HepG2 (cell line): ENCODE results near the gene TNFAIP8L1. TPM values are rescaled to one million over a fixed set of nuclear protein-coding genes. Genes with fewer than 3 reads are reported as not detected.

Experiments used
- ATAC-seq: fragments of 200-7000 bp; cut with Tn5 transposase; 3 replicates; pipeline ENCODE4 v1.9.1; 2020; ENCODE audit warnings: mild to moderate bottlenecking, moderate library complexity
- BruUV-seq: library from RNA; stranded (reverse); fragments of 400-500 nt; replicated peaks from 2 replicates; lab custom pipeline; 2021; lab: Mats Ljungman, UMichigan
- CTCF ChIA-PET: fragments of 300-600 bp; formaldehyde crosslinking; extraction: SDS; loops from one replicate; lab custom pipeline; 2021; ENCODE audit warnings: low total read pairs, inconsistent platforms, low intra/inter-chr PET ratio; lab: Yijun Ruan, JAX
- POLR2A ChIA-PET: fragments of 350-600 bp; sonication (Branson Sonifier 250); formaldehyde crosslinking; loops from one replicate; lab custom pipeline; 2020; ENCODE audit warnings: antibody characterized with exemption, inconsistent platforms; lab: Yijun Ruan, JAX
- DNase-seq: peaks from one replicate; pipeline ENCODE4 v3.0.0-alpha.2; 2015; ENCODE audit warnings: low spot score
- FAIRE-seq: peaks from 3 replicates; lab custom pipeline; 2011; peaks lifted over from hg19 to GRCh38; lab: Jason Lieb, UNC
- H2AFZ ChIP-seq: one replicate; pipeline ENCODE4 v1.6.1; 2011; ENCODE audit warnings: low read length, inconsistent platforms
- H3K27ac ChIP-seq: fragments of 300-600 bp; 3 replicates; pipeline ENCODE4 v1.8.0; 2011; ENCODE audit warnings: mixed run types, mild to moderate bottlenecking, mixed read lengths, low read length, inconsistent platforms; ENCODE audit not compliant: insufficient read depth; ENCODE audit errors: extremely low read length
- H3K27me3 ChIP-seq, 2 experiments: fragments of 200-600 bp in 1 of 2; 2 replicates in 1 of 2; 3 replicates in 1 of 2; pipeline versions ENCODE4 v1.6.0 to v1.8.0; 2011; ENCODE audit warnings: low read length in 2 of 2, mild to moderate bottlenecking in 2 of 2, moderate library complexity in 2 of 2, inconsistent platforms in 1 of 2; ENCODE audit not compliant: insufficient read depth in 2 of 2, control insufficient read depth in 1 of 2
- H3K36me3 ChIP-seq, 2 experiments: fragments of 200-600 bp in 1 of 2; replicated peaks in 1 of 2; 2 replicates in 1 of 2; 3 replicates in 1 of 2; pipeline versions ENCODE4 v1.5.1 to v1.8.0; 2011; ENCODE audit warnings: low read length in 2 of 2, inconsistent platforms in 1 of 2; ENCODE audit not compliant: insufficient read depth in 2 of 2, control insufficient read depth in 1 of 2
- H3K4me1 ChIP-seq: 2 replicates; pipeline ENCODE4 v1.5.1; 2012; ENCODE audit warnings: low read length, inconsistent platforms; ENCODE audit not compliant: insufficient read depth
- H3K4me2 ChIP-seq: 2 replicates; pipeline ENCODE4 v1.6.0; 2011; ENCODE audit warnings: low read depth, low read length, inconsistent platforms
- H3K4me3 ChIP-seq, 3 experiments: fragments of 200-600 bp in 1 of 3; sonication (generic), shearing (Covaris generic) in 1 of 3; replicated peaks in 1 of 3; 2 replicates each; pipeline ENCODE4 v1.5.1; 2011 to 2016; ENCODE audit warnings: low read length in 3 of 3, inconsistent platforms in 2 of 3, low read depth in 2 of 3, mild to moderate bottlenecking in 2 of 3, control low read depth in 1 of 3, mixed read lengths in 1 of 3; ENCODE audit not compliant: insufficient read depth in 1 of 3
- H3K79me2 ChIP-seq: one replicate; pipeline ENCODE4 v1.6.1; 2011; ENCODE audit warnings: low read length, inconsistent platforms; ENCODE audit not compliant: insufficient read depth
- H3K9ac ChIP-seq: 2 replicates; pipeline ENCODE4 v1.6.0; 2011; ENCODE audit warnings: mild to moderate bottlenecking, low read depth, low read length, inconsistent platforms; ENCODE audit not compliant: insufficient read depth
- H3K9me3 ChIP-seq: 2 replicates; pipeline ENCODE4 v1.5.1; 2012; ENCODE audit warnings: mild to moderate bottlenecking, low read length
- H4K20me1 ChIP-seq: 2 replicates; pipeline ENCODE4 v1.6.0; 2011; ENCODE audit warnings: inconsistent platforms, mild to moderate bottlenecking, low read length, moderate library complexity; ENCODE audit not compliant: insufficient read depth
- RBFOX2 ChIP-seq: fragments of 200-400 bp; formaldehyde crosslinking; IDR thresholded peaks from 2 replicates; pipeline ENCODE4 v1.6.1; 2017; ENCODE audit warnings: low read depth, mild to moderate bottlenecking, low read length
- SMARCC2 ChIP-seq: fragments of 450-650 bp; IDR thresholded peaks from 2 replicates; pipeline ENCODE4 v1.6.1; 2017; ENCODE audit warnings: antibody characterized with exemption, mild to moderate bottlenecking
- ZNF446 ChIP-seq: sonication (generic); formaldehyde crosslinking; IDR thresholded peaks from 2 replicates; pipeline ENCODE4 v1.5.0; 2020; ENCODE audit warnings: mild to moderate bottlenecking, missing genetic modification reagents
- ZNF747 ChIP-seq: sonication (generic); formaldehyde crosslinking; IDR thresholded peaks from 2 replicates; pipeline ENCODE4 v1.8.1; 2023; ENCODE audit warnings: missing genetic modification reagents, mild to moderate bottlenecking, borderline replicate concordance
- WGBS: methylation state at CpG from one replicate; pipeline ENCODE4 v1.1.6; 2017; ENCODE audit warnings: low lambda C conversion rate; 5-methylcytosine and 5-hydroxymethylcytosine counted together
- in situ Hi-C: cut with HindIII; loops from 2 replicates; pipeline ENCODE4 v1.10.0; 2017; ENCODE audit warnings: low pct_unique_long_range_greater_than_20kb; ENCODE audit not compliant: extremely low pct_ligation_motif_present
- intact Hi-C: fragments of 100-400 bp; cut with micrococcal nuclease; formaldehyde crosslinking; loops from one replicate; pipeline ENCODE4 v1.10.0; 2022; ENCODE audit not compliant: unreplicated experiment
- polyA plus RNA-seq, 8 experiments: library from polyadenylated mRNA; depleted of rRNA in 3 of 8; stranded (reverse) in 7 of 8; unstranded in 1 of 8; fragments of >200 nt; fragmentation: Illumina TruSeq in 4 of 8; extraction: Trizol in 4 of 8; gene quantifications; 2 replicates each; pipeline versions ENCODE4 v1.2.1 to v1.2.3, GENCODE V29; 2011 to 2016; ENCODE audit warnings: low read depth in 4 of 8, missing spikeins in 1 of 8, mixed read lengths in 1 of 8; ENCODE audit not compliant: insufficient read depth in 1 of 8
- total RNA-seq, 5 experiments: library from RNA; depleted of rRNA; stranded (reverse); fragments of >200 nt; fragmentation: Illumina TruSeq; extraction: Trizol; gene quantifications; 2 replicates each; pipeline ENCODE4 v1.2.3, GENCODE V29; 2016; ENCODE audit warnings: low read depth in 1 of 5

TNFAIP8L1 gene
- total and polyA plus RNA-seq, 2 of the 13 experiments (the other 11 are each of a cell fraction or from before 2014, with no cell fraction given), result 13.4 to 21.4 TPM

DNA sequence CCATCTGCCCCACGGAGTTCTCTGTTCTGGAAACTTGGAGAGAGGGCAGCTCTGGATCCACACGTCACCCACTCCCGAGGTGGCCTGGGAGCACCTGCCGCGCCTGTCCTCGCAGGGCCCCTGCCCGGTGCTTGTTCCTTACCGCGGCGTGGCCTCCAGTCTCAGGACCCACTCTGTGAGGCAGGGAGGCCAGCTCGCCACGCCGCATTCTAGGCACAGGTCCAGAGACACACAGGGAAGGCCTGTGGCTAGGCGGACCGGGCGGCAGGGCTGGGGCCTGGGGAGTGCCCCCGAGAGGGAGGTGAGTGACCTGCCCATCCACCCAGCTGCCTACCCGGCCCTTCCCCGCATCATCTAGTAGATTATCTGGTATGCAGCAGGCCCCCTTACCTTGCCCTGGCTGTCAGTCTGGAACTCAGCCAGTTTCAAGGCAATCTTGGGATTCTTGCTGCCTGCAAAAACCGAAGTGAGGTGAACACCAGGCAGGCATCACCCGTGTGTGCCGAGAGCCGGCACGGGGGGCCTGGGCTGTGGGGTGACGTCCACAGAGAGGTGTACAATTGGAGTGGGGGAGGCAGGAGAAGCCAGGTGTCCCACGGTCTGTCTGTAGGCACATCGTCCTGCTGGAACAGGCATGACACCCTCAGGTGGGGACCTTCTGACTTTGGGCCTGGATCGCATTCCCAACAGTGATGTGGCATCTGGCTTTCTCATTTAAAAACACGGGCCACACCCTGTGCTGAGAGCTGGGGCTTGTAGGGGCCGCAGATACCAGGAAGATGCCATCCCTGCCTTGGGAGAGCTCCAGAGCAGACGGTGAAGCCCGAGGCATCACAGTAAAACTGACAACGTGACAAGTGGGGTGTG, 60.7 kb downstream of the TNFAIP8L1 start:
- Histone ChIP-seq H3K4me3 (no peak overlapping the region), H3K4me1 (peaks cover 12% of the 10 kb centered on the region), H3K36me3 (peaks cover 35 to 68% of the 10 kb centered on the region in 2 experiments), H3K4me2 (no peak overlapping the region), H3K27me3 (no peaks in the 10 kb centered on the region), H3K79me2 (no peaks in the 10 kb centered on the region), H3K9ac (no peak overlapping the region), H4K20me1 (no peaks in the 10 kb centered on the region), H3K9me3 (no peaks in the 10 kb centered on the region), H2AFZ (no peak overlapping the region), H3K27ac (no peak overlapping the region)
- TF ChIP-seq ZNF747 (CRISPR knock-in tag), result no peak
- 0 out of 2 replicates have a peak, but pooled peaks have one; percentile 29 for TF ChIP-seq RBFOX2
- DNase-seq (no peak), ATAC-seq (no peak), FAIRE-seq (no peak)
- 98% methylated on average over 27 of the region's 33 CpGs for whole genome bisulfite sequencing
- in situ Hi-C loops (no loop called here), intact Hi-C loops (no loop called here)
- ChIA-PET CTCF (no interaction called here), POLR2A (no interaction called here)
- BruUV-seq, result no TSS peak

DNA sequence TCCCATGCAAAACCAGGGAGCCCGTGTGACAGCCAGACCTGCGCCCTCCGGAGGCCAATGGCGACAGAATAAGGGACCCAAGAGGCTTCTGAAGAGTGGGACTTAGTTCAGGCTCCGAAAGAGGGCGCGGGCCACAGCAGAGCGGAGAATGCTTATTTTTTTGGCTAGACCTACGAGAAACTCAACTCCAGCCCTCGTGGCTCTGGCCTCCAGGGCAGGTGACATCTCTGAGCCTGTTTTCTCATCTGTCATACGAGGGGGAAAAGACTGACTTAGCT, 61.3 kb downstream of the TNFAIP8L1 start:
- no peaks in the 10 kb centered on the region for H3K27me3 ChIP-seq
- in situ Hi-C loops (no loop called here), intact Hi-C loops (no loop called here)
- H3K9me3 ChIP-seq, result no peaks in the 10 kb centered on the region
- no peak overlapping the region for H3K4me2 ChIP-seq
- FAIRE-seq (no peak), ATAC-seq (no peak), DNase-seq (no peak)
- H3K4me3 ChIP-seq, result no peak overlapping the region
- TF ChIP-seq SMARCC2 (no peak), ZNF446 (no peak)
- peaks cover 32 to 62% of the 10 kb centered on the region in 2 experiments for H3K36me3 ChIP-seq
- ChIA-PET POLR2A (no interaction called here), CTCF (no interaction called here)
- H3K4me1 ChIP-seq, result peaks cover 17% of the 10 kb centered on the region
- no peaks in the 10 kb centered on the region for H4K20me1 ChIP-seq
- H3K27ac ChIP-seq, result no peak overlapping the region
- H3K9ac ChIP-seq, result no peak overlapping the region
- H3K79me2 ChIP-seq, result no peaks in the 10 kb centered on the region
- BruUV-seq, result no TSS peak
- 96% methylated on average over 11 of the region's 11 CpGs for WGBS
- no peak overlapping the region for H2AFZ ChIP-seq
